HG03039 (cell line): ENCODE measurements around the gene BMP3.
A peak's percentile ranks its signal among the peaks of the same experiment; 100 is the strongest.

Source experiments
- ATAC-seq: cut with Tn5 transposase; IDR thresholded peaks from one replicate; pipeline ENCODE4 v1.9.1; 2021; ENCODE audit warnings: mild to moderate bottlenecking, moderate library complexity; ENCODE audit not compliant: unreplicated experiment

BMP3 gene

DNA sequence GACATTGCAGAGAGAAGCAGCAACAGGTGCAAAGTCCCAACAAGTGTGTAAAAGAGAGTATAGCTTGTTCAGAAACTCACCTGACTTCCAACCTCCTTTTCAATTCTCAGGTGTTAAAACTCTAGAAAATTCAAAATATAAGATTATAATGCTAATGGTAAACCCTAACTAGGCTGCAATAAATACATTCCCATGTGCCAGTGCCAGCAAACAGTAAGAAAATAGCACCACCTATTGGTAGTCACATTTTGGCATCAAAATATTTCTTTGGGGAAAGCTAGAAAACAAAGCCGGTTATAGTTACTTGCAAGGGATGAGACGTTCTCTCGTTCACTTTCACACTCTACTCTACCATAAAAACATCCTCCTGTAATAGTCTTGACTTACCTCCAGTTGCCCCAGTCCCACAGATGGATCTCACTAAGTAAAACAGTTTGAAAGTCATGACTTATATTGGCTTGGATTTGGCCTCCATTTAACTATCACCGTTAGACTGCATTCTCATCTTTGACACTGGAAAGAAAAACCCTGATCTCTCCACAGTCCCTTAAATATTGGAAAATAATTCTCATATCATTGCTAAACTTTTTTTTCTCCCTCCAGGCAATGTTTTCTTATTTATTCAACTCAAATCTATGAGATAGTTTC lies 9.6 kb downstream of the BMP3 start:
- ATAC-seq: no peak

- ATAC-seq: no peak
Observed at GRCh38 chr4:81042578-81043365, 12.3 kb downstream of the BMP3 start.

DNA sequence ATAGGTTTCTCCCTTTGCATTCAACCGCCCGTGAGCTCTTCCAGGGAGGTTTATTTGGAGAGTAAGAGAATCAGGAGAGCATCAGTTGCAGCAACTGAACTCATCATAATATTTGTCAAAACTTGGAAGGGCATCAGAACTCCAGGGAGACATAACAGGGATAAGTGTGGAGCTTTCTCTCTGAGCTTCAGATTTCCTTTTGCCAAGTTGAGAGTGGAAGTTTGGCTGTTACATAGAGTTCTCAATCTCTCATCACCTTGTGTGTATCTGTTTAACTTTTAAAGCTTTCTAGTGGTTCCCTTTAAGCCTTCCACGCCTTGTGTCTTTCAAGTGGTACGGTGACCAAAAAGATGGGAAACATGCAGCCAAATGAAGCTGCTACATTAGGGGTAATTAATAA lies 18.8 kb downstream of the BMP3 start:
- no peak for ATAC-seq

DNA sequence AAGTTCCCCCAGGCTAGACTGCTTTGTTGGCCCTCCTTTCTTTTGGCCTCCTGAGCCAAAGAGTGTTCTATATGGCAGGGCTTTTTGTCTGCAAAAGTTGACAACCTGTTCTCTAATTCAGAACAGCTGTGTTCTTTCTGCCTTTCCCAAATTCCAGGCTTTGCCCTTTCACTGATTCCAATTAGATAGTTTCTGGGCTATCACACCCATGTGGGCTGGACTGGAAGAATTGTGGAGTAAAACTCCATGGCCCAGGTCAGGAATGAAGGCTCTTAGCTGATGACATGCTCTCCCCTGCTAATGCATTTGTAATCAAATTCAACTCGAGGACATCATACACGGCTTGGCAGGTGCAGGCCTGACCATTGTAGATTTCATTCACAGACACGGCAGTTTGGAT lies 19.4 kb downstream of the BMP3 start:
- no peak for ATAC-seq

DNA sequence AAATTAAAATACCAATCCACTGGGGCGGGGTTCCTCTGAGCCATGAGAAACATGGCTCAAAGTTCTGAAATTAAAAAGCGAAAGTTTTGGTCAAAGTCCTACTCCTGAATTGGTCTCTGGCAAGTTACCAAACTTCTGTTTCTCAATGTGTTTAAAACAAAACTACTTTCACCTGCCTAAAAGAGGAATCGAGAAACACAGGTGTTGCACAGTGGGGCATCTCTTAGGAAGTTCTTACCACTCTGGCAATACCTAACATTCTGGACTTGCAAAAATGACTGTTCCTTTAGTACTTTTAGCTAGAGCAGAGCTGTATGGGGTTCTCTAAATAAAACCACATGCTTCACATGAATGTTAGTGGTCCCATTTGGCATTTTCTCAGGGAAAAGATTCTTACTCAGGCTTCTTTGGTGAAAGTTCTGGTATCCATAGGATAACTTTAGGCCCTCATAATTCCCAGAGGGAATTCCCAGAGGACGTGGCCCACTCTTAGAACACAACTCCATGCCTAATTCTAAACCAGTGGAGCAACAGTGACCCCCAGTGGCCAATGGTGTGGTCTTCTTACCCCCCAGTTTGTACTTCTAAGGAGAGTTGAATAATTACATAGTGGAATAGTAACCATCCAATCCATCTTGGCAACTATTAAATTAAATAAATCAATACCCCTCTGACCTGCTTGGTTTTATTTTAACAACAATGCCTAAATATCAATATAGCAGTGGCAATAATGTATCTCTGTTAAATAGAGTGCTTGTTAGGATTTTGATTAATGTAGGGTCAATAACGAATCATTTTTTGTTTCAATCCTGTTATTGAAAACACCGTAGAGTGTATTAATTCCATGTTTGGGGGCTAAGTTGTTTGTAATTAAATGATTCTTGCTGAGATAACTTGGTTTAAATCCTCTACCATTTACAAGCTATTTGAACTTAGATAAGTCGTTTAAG lies 21.9 kb downstream of the BMP3 start:
- peak; percentile 100 for ATAC-seq

DNA sequence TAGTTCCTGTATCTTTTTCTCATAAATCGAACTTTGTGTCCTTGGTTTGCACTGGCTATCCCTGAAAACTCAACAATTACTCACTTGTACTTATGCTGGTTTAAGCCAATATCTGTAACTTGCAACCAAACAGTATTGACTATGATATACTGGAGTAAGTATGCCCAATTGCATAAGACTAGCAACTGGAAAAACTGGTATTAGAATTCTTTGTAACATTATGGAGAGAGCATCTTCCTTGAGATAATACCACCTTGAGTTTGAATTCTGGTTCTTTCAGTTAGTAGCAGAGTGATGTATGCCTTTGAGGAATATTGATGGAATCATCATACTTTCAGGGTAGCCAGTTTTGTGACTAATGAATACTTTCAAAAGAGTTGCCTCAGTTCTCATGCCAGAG lies 28.1 kb downstream of the BMP3 start:
- no peak for ATAC-seq

DNA sequence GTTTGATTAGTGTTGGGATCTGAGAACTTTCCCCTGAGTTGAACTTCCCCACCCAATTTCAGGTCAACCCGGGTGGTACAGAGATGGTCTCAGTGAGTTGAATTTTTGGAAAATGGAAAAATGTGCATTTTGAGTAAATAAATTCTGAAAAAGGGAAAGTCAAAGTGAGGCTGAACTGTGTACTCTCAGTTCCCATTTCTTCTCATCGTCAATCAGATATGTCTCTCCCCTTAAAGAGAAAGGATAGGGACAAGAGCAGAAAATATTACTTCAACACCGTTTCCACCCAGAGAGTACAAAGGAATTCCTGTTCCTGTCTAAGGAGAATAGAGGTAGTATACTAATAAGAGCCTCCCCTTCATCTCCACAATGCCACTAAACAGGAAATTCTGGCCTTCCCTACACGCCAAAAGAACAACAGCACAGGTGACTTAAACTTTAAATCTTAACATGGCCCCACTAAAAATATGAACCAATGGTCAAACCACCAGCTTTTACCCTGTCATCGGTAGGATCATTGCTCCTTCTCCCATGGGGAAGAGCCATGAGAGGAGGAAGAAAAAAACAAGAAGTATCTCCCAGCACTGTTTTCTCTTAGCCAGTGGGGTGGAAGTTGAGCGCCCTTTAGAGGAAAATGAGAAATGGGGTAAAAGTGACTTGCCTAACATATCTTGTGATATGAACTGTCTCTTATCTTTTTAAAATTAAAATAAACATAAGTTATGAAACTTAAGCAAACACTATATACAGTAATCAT lies 30.3 kb downstream of the BMP3 start:
- ATAC-seq: no peak

GRCh38 chr4:81061344-81061730 lies 30.8 kb downstream of the BMP3 start:
- no peak for ATAC-seq

- ATAC-seq: no peak
Observed at GRCh38 chr4:81062001-81062400, 31.5 kb downstream of the BMP3 start.

GRCh38 chr4:81065446-81065845 lies 34.9 kb downstream of the BMP3 start:
- ATAC-seq: no peak

DNA sequence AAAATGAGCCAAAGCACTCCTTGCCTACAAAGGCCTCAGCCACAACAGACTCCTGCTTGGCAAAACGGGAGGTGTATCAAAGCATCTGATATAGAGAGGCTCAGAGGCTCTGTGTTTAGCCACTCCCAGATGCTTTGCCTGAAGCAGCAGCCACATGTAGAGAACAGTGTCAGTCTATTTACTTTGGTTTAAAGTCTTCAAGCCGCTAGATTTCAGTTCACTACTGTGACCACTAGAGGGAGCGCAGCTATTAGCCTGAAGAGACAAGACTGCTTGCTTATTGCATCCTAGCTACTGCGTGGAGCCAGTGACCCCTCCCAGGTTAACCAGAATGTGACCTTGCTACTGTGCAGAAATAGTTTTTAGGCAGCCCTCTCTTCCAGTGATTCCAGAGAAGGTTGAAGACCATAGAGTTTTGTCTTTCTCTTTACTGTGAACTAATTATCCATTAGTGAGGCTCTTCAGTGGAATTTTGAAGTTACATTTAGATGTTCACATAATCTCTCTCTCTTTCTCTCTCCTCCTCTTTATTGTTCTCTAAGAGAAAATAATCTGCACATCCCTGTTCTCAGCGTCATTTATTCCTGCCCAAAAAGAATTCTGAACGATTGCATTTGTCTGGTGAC lies 39.3 kb downstream of the BMP3 start:
- peak; percentile 99 for ATAC-seq

DNA sequence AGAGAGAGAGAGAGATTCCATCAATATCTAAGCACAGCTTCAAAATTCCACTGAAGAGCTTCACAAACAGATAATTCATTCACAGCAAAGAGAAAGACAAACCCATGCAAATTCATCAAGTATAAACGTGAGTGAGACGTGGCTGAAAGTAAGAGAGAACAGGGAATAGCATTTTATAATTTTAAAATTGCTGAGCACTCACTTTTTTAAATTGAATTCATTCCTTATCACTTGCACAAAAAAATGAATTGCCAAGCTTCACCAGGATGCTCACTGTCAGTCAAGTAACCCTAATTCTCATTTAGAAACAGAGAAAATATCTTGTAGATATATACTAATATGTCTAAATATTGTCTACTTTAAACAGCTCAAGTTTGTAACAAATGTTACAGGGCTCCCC lies 40.5 kb downstream of the BMP3 start:
- ATAC-seq: no peak

GRCh38 chr4:81081156-81081555 lies 50.6 kb downstream of the BMP3 start:
- ATAC-seq: no peak

GRCh38 chr4:81084029-81084428 lies 53.5 kb downstream of the BMP3 start:
- ATAC-seq: no peak

DNA sequence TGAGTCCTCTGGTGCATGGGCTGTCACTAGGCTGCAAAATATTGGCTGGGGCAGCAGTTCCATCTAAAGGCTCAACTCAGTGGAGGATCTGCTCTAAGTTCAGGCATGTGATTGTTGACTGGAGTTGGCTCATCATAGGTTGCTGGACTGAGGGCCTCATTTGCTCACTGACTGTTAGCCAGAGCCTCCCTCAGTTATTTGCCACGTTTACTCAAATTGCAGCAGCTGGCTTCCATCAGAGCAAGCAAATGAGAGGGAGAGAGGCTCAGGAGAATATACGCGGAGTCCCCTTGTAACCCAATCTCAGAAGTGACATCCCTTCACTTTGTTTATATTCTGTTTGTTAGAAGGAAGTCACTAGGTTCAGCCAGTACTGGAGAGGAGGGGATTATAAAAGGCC lies 54.1 kb downstream of the BMP3 start:
- ATAC-seq: no peak

DNA sequence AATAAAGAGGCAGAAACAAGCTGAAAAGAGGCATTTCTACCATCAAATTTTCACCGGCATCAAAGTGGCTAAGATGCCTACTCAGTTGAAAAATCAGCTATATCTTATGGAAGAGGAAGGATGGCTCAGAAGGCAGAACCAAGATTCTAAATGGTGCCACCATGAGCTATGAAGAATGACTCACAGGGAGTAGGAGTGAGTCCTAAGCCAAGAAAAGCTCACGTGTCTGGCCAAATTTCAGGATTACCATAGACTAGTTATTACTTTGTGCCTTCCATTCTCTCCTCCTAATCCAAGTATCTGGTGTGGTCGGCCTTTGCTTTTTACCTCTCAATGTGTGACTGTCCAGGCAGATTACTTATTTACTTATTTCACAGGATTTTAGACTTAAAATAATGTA lies 54.8 kb downstream of the BMP3 start:
- no peak for ATAC-seq

- ATAC-seq: no peak
Observed at GRCh38 chr4:81085979-81086378, 55.5 kb downstream of the BMP3 start.

DNA sequence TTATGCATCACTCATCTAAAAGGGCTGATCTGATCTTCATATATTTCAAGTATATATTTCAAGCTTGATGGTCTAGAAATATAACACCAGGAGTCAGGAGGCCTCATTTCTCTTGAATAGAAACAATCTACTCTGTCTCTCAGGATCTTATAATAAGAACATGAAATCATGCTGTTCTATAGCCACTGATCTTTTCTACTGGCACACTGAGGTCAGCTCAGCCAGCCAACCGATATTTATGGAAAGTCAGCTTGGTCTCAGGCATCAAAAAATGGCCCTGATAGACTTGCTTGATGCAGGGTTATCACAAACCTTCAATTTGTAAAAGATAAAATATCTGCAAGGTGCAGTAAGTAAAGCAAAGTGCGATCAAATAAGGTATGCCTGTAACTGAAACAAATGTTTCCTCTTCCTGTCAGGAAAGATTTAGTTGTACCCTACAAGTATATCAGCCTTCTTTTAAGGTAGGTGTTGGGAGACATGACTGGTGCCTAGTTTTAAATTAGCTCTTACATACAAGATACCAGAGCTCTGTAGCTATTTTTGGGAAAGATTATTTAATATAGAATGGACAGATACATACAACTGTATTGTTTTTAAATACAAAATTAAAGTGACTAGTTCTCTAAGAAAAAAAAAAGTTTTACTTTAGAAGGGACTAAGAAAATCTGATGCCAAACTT lies 63.4 kb downstream of the BMP3 start:
- no peak for ATAC-seq

- no peak for ATAC-seq
Observed at GRCh38 chr4:81095389-81095788, 64.9 kb downstream of the BMP3 start.

DNA sequence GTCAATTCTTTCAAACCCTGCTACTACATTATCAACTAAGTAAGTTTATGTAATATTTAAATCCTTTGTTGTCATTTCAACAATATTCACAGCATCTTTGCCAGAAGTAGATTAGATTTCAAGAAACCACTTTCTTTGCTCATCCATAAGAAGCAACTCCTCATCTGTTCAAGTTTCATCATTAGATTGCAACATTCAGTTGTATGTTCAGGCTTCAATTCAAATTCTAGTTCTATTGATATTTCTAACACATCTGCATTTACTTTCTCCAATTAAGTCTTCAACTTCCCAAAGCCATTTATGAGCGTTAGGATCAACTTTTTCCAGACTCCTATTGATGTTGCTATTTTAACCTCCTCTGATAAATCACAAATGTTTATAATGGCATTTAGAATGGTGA lies 66.1 kb downstream of the BMP3 start:
- no peak for ATAC-seq
